Activated CD8-positive, alpha-beta memory T cell treated with anti-CD3 and anti-CD28 coated beads for 48 hours (primary cell): Measurements from ENCODE around the gene ANKMY2.
"Not testable (repeated sequence)": the region's sequence is repeated elsewhere in the genome, so short reads cannot be mapped to it uniquely, and the experiment has no call there.

Experiments used
- DNase-seq, 3 experiments: peaks; one replicate each; pipeline ENCODE4 v3.0.0-alpha.2; 2020; ENCODE audit warnings: low read depth in 2 of 3, low spot score in 2 of 3

The ANKMY2 gene

DNA sequence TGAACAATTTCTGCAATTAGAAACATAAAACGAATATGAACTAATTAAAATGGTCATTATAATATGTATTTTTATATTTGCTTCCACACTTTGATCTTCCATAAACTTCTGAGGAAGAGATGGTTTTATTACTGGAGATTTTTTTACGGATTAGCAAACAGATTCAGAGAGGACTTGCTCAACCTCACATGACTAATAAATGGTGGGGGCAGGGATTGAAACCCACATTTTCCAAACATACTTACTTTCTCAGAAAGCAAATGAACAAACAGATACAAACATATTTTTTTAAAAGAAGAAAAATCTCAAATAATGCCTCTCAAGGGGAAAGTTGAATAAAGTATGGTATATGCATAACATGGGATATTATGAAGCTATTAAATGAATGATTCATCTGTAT, 18.3 kb downstream of the ANKMY2 start:
- DNase-seq: no peak

DNA sequence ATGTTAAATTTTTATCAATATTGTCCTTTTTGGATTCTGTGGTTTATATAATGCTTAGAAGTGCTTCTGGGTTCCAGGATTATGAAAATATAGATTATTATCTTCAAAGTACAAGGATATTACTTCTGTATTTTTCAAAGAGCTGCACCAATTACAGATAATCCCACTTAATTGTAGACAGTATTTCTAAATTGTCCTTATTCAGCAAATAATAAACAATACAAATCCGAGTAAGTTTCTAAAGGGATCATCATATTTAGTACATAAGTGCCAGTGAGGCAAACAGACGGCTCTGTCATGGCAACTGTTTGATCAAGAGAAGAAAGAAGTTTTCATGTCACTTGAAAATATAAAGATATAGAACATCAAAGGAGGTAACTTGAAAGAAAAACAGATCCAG, 19.2 kb downstream of the ANKMY2 start:
- DNase-seq: no peak

DNA sequence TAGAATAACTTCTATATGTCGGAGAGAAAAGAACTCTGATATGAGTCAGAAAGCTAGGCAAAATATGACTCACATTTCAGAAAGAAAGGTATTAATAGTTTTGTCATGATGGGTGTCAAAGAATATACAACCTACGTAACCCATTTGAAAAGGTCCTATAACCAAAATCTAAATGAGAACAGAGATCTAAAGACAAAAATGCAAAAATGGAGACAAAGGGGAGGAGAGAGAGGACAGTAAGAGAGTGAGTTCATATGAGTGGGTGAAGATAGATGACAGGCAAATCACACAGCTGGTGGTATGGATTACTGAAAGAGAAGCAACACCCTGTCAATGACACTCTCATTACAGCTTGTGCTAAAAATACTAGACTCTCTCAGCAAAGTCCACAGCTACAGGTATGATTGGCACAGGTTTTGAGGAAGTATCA, 25.6 kb downstream of the ANKMY2 start:
- DNase-seq: no peak

DNA sequence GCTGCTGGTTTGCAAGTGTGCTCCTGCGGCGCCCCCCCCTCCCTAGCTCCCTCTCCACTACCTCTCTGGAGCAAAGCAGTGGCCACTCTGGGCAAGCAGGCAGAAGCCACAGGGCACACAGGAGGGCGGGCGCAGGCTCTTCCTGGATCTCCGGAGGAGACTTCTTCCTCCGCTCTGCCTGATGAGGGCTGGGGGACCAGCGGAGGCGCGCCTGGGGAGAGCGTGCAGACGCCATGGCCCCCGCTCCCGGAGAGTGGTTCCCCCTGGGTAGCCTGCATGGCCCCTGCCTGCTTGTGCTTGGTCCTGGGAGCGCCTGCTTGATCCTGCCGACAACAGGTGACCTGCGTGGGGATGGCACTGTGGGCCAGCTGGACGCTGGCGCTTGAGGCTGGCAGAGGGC, 29.0 kb downstream of the ANKMY2 start:
- no peak for DNase-seq

DNA sequence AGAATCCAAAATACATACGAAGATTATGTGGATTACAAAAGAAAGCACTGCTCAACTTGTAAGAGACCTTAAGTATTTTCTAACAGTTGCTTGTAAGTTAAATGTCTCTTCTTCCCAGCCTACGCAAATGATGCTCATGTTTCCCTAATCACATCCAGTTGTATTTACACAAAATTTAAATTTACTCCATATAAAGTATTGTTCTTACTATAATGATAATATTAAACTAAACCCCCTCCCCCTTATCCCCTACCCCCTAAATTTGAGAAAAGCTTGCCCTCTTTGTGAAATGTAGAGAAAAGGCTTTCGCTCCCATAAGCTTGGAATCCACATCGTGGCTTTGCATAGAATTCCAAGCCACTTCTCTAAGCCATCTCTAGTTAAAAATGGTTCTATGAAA, 29.4 kb downstream of the ANKMY2 start:
- DNase-seq: no peak

DNA sequence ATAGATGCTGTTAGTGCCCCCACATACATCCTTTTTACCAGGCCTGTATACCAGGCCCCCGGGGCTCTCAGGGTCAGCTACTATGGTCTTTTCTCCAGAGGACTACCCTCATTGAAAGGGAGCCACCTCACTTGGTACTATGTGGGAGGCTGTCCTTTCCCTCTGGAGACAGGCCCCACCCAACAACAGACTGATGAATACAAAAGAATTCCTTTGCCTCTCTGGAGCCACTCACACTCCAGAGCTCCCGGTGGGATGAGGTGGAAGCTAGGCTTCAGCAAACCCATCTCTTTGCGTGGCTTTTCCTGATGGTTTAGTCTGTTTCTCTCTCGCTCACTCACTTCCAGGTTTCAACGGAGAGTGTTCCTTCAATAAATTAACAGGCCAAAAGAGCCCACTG, 30.3 kb downstream of the ANKMY2 start:
- DNase-seq: no peak

DNA sequence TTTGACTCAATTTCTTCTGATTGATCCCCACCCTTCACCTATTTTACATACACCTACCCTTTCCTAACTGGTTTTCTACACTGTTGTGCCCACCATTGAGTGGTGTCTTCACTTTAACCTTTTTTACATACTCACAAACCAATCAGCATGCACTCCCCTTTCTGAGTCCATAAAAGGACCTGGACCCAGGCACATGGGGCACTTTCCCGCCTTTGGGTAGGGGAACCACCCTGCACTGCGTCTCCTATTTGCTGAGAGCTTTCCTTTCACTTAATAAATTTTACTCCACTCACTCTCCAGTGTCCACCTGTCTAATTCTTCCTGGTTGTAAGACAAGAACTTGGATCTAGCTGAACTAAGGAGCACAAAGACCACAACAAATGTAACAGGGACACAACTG, 33.8 kb downstream of the ANKMY2 start:
- DNase-seq: no peak

DNA sequence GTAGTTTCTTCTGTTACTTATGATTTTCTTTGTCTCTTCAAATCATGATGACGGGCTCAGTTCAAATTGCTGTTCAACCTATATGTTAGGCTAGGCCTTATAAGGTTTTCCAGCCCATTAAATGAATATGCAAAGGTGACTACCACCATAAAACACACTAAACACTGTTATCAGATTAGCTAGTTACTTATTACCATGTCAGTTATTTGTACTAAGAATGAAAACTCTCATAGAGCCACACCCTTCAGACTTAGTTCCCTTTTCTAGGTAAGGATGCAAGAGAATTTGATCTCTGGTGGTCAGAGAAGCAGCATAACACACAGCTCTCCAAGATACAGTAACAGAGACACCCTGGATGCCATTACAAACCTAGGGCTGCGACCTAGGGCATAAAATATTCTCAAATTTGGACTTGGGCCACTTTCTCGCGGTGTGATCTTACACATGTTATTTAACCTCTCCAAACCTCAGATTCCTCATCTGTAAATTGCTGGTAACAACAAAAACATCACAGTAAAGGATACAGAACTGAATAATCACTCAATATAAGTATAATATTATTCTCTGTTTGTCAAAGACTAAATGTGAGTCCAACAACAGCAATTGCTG, 35.6 kb downstream of the ANKMY2 start:
- DNase-seq: no peak

DNA sequence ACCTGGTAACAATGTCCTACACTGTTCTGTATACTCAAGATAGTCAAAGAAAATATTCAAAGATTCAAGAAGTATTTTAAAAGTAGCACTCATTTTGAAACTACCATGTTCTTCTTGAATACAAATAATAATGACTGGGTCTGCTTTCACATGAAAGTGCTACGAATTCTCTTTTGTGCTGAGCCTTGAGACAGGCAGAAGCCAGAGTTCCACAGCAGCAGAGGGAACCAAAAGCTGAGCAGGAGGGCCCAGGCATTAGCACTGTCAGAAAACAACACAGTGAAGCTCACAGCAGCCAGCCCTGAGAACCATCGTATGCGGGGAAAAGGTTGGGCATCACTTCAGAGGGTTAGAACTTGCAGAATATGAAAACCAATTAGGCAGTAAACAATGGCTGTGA, 38.9 kb downstream of the ANKMY2 start:
- no peak for DNase-seq

DNA sequence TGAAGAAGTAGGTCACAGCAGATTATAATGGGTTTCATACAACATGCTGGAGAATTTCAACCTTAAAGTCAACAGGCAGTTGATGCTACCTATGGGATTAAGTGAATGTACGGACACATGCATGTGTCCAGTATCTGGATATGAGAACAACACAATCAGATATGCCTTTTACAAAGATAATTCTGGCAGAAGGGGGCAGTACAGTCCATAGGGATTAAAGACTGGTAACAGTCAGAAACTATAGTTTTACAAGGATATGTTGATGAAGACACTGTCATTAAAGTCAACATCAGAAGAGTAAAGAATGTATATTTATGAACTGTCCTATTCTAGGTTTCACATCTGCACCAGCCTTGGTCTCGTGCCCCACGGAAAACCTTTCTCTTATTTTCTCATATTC, 41.5 kb downstream of the ANKMY2 start:
- DNase-seq: no peak

DNA sequence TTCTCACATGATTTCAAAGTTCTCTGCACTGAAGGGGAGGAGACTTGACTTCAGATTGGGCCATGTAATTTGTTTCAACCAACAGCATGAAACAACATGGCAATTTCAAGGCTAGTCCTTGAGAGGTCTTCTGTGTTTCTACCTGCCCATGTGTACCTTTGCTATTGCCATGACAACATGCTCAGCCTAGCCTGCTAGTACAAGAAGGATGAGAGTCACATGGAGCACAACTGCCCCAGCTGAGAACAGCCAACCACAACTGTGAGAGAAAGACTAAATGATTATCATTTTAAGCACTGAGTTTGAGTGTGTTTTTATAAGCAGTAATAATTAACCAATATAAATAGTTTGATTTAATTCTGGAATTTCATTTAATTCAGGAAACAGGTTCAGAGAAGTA, 41.9 kb downstream of the ANKMY2 start:
- no peak for DNase-seq

DNA sequence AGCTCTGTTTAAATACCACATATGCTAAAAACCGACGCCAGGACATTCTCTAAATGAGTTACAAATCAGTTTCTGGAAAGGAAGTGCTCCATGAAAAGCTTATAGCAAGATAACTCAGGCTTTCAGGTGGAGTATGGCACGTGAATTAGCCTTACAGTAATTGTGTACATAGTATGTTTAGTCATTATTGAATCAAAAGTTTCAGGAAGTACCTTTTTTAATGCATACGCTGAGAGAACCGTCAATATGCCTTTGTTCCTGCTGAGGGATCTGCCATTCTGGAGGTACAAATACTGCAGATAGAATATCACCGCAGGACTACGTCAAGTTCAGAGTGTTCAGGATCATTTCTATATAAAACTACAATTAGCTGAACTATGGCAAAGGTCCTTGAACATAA, 45.7 kb downstream of the ANKMY2 start:
- no peak for DNase-seq

DNA sequence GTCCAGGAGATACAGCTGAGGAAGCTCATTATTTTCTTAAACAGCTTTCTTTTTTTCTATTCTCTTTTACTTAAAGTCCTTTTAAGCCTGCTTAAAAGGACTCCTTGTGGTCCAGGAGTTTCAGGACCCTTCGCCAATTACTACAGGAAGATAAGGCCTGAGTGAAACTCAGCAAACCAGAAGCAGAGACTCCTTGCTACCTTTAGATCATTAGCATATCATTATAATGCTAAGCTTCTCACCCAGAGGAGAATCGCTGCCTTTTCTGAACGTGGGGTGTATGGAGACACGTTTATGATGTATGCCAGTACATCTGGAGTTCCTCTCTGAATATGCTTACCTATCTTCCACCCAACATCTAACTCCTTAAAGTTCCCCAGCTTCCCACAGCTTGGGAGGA, 47.5 kb downstream of the ANKMY2 start:
- DNase-seq: no peak

DNA sequence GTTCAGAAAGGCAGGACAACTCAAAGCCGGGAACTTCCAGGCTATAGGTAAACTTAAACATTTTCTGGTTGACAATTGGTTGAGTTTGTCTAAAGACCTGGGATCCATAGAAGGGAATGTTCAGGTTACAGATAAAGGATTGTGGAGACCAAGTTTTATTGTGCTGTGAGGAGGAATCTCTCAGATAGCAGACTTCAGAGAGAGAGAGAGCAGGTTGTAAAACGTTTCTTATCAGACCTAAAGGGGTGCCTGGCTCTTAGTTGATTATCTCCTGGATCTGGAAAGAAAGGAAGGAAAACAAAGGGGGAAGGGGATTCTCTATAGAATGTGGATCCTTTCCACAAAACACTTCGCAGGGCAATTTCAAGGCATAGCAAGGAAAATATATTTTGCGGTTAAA, 50.0 kb downstream of the ANKMY2 start:
- not testable (repeated sequence) for DNase-seq

DNA sequence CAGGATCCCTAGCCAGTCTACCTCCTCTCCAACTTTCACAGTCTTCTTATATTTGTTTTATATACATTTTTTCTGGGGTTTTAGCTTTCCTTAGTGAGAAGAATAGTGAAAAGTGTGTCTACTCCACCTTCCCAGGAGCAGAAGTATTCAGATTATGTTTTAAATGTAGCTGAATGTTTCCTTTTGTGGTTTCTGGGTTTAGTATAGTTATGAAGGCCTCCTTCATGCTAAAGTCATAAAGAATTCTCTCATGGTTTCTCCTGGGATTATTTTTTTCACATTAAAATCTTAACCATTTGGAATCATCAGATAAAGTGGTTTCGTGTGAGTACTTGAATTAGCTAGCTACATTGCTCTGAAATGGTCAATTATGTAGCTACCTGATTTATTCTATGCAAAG, 50.9 kb downstream of the ANKMY2 start:
- DNase-seq: no peak

DNA sequence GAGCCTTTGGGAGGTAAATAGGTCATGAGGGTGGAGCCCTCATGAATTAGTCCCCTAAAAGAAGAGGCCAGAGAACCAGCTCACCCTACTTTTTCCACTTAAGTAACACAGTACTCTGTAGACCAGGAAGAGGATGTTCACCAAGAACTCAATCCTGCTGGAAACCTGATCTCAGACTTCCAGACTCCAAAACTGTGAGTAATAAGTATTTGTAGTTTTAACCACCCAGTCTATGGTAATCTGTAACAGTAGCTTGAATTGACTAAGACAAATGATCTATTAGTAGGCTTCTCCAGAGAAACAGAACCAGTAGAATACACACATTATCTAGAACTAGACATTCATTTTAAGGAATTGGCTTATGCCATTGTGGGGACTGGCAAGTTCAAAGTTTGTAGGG, 51.5 kb downstream of the ANKMY2 start:
- DNase-seq: no peak

DNA sequence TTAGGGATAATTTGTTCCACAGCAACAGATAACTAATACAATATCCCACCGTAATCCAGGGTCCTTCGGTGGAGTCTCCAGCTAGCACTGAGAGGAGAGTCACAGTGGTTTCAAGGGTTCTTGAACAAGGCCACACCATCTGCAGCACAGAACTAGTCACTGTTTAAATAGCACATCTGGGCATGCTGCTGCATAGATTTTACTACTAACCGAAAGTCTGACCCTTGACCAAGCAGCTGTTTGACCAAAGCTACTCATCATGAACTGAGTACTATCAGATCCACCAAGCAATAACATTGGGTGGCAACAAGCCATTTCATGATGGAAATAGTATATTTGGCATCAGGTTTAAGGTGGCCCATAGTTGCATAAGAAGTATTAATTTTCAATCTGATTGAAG, 53.2 kb downstream of the ANKMY2 start:
- DNase-seq: no peak

DNA sequence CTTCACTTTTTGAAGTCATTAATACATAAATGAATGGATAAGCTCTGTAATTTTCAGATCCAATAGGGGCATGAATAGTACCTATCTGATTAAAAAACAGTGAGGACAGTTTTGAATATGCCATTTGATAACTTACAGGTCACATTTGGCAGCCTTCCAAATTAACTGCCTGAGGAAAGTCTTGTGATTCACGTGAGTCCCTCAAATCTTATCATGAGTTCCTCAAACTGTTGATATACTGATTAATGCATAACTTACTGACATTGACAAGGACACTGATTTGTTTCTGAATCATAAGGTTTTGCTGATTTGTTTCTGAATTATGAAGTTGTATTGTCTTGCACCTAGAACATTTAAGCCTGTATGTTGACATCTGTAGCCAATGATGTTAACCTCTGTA, 55.1 kb downstream of the ANKMY2 start:
- DNase-seq: no peak

DNA sequence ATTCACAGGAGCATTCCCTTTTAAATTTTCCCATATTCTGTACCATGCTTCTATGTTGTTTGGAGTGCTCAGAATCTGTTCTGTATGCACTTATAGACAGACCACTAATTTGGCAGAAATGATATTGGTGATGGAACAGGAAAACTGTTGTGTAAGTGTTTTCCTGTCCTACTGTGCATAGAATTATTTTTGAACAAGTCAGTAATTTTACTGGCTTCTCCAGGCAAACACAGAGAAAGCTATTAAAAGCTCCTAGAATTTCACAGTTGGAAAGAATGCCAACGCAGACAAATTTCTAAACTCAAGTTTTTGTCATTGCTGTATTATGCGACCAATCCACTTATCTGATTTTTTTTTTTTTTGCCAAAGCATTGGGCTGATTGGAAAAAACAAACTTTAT, 55.7 kb downstream of the ANKMY2 start:
- no peak for DNase-seq

DNA sequence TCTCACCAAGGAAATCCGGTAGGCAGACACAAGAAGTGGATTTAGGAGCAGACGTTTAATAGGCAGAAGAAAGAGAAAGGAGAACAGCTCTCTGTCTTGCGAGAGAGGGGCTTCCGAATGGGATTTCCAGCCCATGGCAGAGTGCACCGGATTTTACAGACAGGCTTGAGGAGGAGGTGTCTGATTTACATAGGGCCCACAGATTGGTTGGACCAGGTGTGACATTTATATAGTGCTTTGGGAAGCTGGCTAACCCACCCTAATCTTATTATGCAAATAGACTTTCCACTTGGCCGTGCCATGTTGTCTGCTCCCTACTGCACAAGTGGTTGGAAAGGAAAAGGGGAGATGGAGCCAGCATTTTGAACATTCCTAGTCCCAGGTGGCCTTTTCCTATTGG, 57.8 kb downstream of the ANKMY2 start:
- no peak for DNase-seq

DNA sequence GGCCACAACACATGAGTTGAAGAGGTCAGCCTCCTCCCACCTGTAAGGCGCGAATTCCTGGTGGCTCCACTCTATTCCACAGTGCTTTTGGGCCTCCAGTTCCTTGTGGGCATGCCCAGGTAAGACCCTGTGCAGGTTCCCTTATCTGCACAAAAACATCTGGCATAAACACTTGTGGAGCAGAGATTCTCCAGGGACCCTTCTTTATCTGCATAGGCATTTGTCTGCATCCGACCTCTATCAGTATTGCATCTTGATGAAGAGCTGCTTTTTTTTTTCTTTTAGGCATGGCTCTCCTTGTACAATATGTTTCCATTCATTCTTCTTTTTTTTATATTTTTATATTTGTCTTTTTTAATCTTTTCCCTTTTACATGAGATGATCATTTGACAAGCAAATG, 58.4 kb downstream of the ANKMY2 start:
- no peak for DNase-seq

DNA sequence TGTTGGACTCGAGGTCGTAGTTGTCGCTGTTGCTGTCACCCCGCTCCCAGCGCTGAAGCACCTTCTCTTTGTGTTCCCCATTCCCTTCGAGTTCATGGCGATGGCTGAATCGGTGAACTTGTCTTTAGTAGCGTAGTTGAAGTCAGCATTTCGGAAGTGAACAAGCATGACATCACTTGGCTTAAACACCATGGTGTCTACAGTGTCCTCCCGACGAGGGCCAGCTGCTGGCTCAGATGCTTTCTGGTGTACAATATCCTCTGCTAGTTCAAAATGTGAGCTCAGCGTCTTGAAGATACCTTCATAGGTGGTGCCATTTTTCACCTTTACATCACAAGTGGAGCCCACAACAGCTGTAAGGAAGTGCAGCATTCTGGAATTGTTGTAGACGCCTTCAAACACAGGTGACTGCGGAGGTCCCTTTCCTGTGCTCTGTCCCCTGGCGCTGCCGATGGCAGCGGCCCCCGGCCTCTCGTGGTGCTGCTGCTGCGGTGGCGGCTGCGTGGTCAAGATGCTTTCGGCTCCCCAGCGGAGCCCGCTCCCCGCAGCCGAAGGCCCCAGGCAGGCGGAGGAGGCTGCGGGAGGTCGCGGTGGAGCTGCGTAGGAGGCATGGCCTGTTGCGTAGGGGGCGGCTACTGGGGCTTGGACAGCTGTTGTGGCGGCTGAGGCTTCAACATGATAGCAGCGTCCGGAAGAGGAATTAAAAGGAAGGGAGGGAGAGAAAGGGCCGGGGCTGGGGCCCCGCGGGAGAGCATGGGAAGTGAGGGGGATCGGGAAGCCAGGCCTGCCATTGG, 59.3 kb downstream of the ANKMY2 start:
- DNase-seq: no peak

DNA sequence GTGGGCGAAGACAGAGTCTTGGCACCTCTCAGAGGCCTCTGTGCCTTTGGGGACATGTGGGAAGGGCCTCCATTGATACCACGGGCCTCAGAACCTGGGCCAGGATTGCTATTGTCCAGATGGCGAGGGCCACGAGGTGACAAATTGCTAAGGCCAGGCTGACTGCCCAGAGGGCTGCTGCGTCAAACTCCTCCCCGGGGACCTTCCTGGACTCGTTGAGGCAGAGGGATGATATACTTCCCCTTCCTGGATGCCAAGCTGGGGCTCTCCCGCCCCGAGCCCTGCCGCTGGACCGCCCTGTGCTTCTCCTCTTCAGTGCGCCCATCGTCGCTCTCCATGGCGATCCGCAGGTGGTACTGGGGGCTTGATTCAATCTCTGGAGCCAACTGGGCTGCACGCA, 60.0 kb downstream of the ANKMY2 start:
- DNase-seq: no peak
